ENCODE measurements around the gene CDC27. TPM values are rescaled to one million over a fixed set of nuclear protein-coding genes. Genes with fewer than 3 reads are reported as not detected.
A peak's percentile ranks its signal among the peaks of the same experiment; 100 is the strongest.

CDC27 gene
- total and polyA plus RNA-seq, 2 donors (not counting 1 experiment from before 2014, with no cell fraction given), result 20.5 to 90.7 TPM

DNA sequence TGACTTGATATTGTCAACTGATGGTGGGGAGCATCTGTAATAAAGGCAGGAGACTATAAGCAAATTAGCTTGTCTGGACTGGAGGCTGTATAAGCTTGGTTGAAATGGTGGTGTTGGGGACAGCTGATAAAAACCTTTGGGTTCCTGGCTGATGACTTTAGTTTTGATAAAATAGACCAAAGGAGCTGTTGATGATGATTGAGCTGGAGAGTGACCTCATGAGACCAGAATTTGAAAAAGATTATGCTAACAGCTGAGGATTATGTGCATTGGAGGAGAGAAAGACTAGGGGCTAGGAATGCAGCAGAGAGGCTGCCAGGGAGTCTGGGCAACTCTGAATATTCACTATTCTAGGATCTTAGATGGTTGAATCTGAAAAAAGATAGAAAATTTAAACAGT is 8.7 kb upstream of the CDC27 start:
- CTCF ChIA-PET, result interaction anchor here (1.3 to 1.8 kb wide), 2 partner anchors 21 to 31 kb away, joined by 3 to 6 read pairs; no protein-coding TSS in a partner anchor
- Mint-ChIP-seq H3K27ac (peak overlapping the region; percentile 66), H3K4me1 (peaks cover 36% of the 10 kb centered on the region), H3K9me3 (ENCODE audit: insufficient read depth) (no peaks in the 10 kb centered on the region), H3K27me3 (no peaks in the 10 kb centered on the region), H3K4me3 (no peak overlapping the region)
- no peaks in the 10 kb centered on the region for H3K9me3 ChIP-seq (ENCODE audit: control extremely low read depth in 1 of 3, control insufficient read depth in 2 of 3, insufficient read depth in 1 of 3, low read length in 2 of 3)
- H3K27me3 ChIP-seq (replicated peaks in 1 of 4; ENCODE audit: control extremely low read depth in 1 of 4, control insufficient read depth in 3 of 4, insufficient read depth in 4 of 4, low read length in 3 of 4), result no peaks in the 10 kb centered on the region
- intact Hi-C loops (cut with micrococcal nuclease), result no loop called here
- peaks cover 27 to 32% of the 10 kb centered on the region in 2 donors for H3K4me1 ChIP-seq (ENCODE audit: control insufficient read depth in 2 of 2, insufficient read depth in 2 of 2, low read length in 2 of 2)
- DNase-seq, result no peak
- POLR2A ChIA-PET, result no interaction called here
- TF ChIP-seq, protein P1, sequence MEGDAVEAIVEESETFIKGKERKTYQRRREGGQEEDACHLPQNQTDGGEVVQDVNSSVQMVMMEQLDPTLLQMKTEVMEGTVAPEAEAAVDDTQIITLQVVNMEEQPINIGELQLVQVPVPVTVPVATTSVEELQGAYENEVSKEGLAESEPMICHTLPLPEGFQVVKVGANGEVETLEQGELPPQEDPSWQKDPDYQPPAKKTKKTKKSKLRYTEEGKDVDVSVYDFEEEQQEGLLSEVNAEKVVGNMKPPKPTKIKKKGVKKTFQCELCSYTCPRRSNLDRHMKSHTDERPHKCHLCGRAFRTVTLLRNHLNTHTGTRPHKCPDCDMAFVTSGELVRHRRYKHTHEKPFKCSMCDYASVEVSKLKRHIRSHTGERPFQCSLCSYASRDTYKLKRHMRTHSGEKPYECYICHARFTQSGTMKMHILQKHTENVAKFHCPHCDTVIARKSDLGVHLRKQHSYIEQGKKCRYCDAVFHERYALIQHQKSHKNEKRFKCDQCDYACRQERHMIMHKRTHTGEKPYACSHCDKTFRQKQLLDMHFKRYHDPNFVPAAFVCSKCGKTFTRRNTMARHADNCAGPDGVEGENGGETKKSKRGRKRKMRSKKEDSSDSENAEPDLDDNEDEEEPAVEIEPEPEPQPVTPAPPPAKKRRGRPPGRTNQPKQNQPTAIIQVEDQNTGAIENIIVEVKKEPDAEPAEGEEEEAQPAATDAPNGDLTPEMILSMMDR (IDR thresholded peaks at IDR 0.05), result no peak
- TF ChIP-seq EZH2 (IDR thresholded peaks at IDR 0.05; ENCODE audit: borderline replicate concordance, insufficient read depth, low read depth, low read length, poor library complexity, severe bottlenecking), result no peak
- no peak for ATAC-seq (ENCODE audit: low read depth)
- no peaks in the 10 kb centered on the region for H4K20me1 ChIP-seq (ENCODE audit: control insufficient read depth, insufficient read depth, low read length, poor library complexity, severe bottlenecking)
- no peak overlapping the region for H3K4me2 ChIP-seq (replicated peaks; ENCODE audit: low read depth, low read length, poor library complexity, severe bottlenecking)
- H3K79me2 ChIP-seq (ENCODE audit: control insufficient read depth, insufficient read depth, low read length), result no peaks in the 10 kb centered on the region
- peak overlapping the region in 1 of 2 donors; percentile 82 for H3K27ac ChIP-seq (ENCODE audit: low read length in 2 of 2)
- no peaks in the 10 kb centered on the region for H3K36me3 ChIP-seq (replicated peaks in 1 of 2; ENCODE audit: control extremely low read depth in 1 of 2, control insufficient read depth in 1 of 2, extremely low read depth in 1 of 2, insufficient read depth in 2 of 2, low read length in 1 of 2)
- H2AFZ ChIP-seq (ENCODE audit: insufficient read depth, low read depth, low read length, poor library complexity, severe bottlenecking), result no peak overlapping the region
- H3K9ac ChIP-seq (ENCODE audit: low read length), result no peak overlapping the region
- H3K4me3 ChIP-seq (ENCODE audit: control extremely low read depth in 1 of 5, extremely low read depth in 1 of 5, insufficient read depth in 1 of 5, low read depth in 2 of 5, low read length in 4 of 5), result no peak overlapping the region

DNA sequence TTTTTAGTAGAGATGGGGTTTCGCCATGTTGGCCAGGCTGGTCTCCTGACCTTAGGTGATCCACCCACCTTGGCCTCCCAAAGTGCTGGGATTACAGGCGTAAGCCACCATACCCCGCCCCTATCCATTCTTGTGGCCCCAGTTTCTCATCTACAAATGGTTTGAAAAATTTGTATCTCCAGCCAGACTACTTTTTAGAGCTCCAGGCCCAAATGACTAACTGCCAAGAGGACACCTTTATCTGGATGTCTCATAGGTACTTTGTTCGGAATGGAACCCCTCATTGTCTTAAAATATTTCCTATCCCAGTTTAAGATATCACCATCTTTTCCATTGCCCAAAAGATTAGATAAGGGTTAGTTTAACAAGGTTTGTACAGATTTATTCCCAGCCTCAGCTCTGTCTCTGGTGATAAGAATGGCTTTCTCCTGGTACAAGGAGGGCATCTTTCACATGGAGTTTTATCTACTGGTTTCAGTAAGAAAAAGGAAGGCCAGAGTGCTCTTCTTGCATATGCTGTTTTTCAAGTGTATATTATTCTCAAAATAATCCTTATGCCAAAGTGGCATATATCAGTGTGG is 4.9 kb upstream of the CDC27 start:
- ChIA-PET CTCF (no interaction called here), POLR2A (interaction anchor here (0.6 kb wide), 1 partner anchor 54 kb away, joined by 3 read pairs; no protein-coding TSS in a partner anchor)
- Histone ChIP-seq H3K4me3 (ENCODE audit: control extremely low read depth in 1 of 5, extremely low read depth in 1 of 5, insufficient read depth in 1 of 5, low read depth in 2 of 5, low read length in 4 of 5) (no peak overlapping the region), H3K79me2 (ENCODE audit: control insufficient read depth, insufficient read depth, low read length) (peaks cover 8% of the 10 kb centered on the region), H2AFZ (ENCODE audit: insufficient read depth, low read depth, low read length, poor library complexity, severe bottlenecking) (no peak overlapping the region), H3K4me2 (replicated peaks; ENCODE audit: low read depth, low read length, poor library complexity, severe bottlenecking) (no peak overlapping the region), H3K9me3 (ENCODE audit: control extremely low read depth in 1 of 3, control insufficient read depth in 2 of 3, insufficient read depth in 1 of 3, low read length in 2 of 3) (peaks cover 0 to 8% (median 0%) of the 10 kb centered on the region in 3 donors), H3K27ac (ENCODE audit: low read length in 2 of 2) (no peak overlapping the region), H4K20me1 (ENCODE audit: control insufficient read depth, insufficient read depth, low read length, poor library complexity, severe bottlenecking) (no peaks in the 10 kb centered on the region), H3K4me1 (ENCODE audit: control insufficient read depth in 2 of 2, insufficient read depth in 2 of 2, low read length in 2 of 2) (peaks cover 16% of the 10 kb centered on the region in 2 donors), H3K9ac (ENCODE audit: low read length) (no peak overlapping the region), H3K36me3 (replicated peaks in 1 of 2; ENCODE audit: control extremely low read depth in 1 of 2, control insufficient read depth in 1 of 2, extremely low read depth in 1 of 2, insufficient read depth in 2 of 2, low read length in 1 of 2) (no peaks in the 10 kb centered on the region), H3K27me3 (replicated peaks in 1 of 4; ENCODE audit: control extremely low read depth in 1 of 4, control insufficient read depth in 3 of 4, insufficient read depth in 4 of 4, low read length in 3 of 4) (no peaks in the 10 kb centered on the region)
- TF ChIP-seq, protein P1 (IDR thresholded peaks at IDR 0.05), result no peak
- no peak for TF ChIP-seq EZH2 (IDR thresholded peaks at IDR 0.05; ENCODE audit: borderline replicate concordance, insufficient read depth, low read depth, low read length, poor library complexity, severe bottlenecking)
- ATAC-seq (ENCODE audit: low read depth), result no peak
- intact Hi-C loops (cut with micrococcal nuclease), result no loop called here
- Mint-ChIP-seq H3K27ac (no peak overlapping the region), H3K4me1 (peaks cover 35% of the 10 kb centered on the region), H3K9me3 (ENCODE audit: insufficient read depth) (no peaks in the 10 kb centered on the region), H3K27me3 (no peaks in the 10 kb centered on the region), H3K4me3 (no peak overlapping the region)
- no peak for DNase-seq
- 95% methylated on average over 3 of the region's 4 CpGs for WGBS (ENCODE audit: insufficient coverage)

Data from B cell (primary cell).